ENCODE data around the gene PPP4R1. TPM values are rescaled to one million over a fixed set of nuclear protein-coding genes. Genes with fewer than 3 reads are reported as not detected.

Gene PPP4R1
- total RNA-seq, 1 experiment from 2014 or later, result 106 TPM

GRCh38 chr18:9557250-9557943 lies 57.0 kb downstream of the PPP4R1 start:
- Histone ChIP-seq H3K27me3 (ENCODE audit: insufficient read depth, low read length) (no peaks in the 10 kb centered on the region), H2BK120ac (ENCODE audit: low read depth, low read length, poor library complexity, severe bottlenecking) (no peak overlapping the region), H2AK5ac (ENCODE audit: insufficient read length, low read length) (no peak overlapping the region), H3K9ac (ENCODE audit: extremely low read depth, insufficient read length, low read length) (no peak overlapping the region), H3K27ac (ENCODE audit: insufficient read length, low read depth, low read length) (no peak overlapping the region), H2AFZ (ENCODE audit: low read length) (no peak overlapping the region), H3K14ac (ENCODE audit: insufficient read depth, low read length) (no peak overlapping the region), H3K23ac (ENCODE audit: insufficient read length, low read depth, low read length) (no peak overlapping the region), H3K4me2 (ENCODE audit: insufficient read depth, insufficient read length, low read length) (no peak overlapping the region), H3K9me3 (ENCODE audit: control insufficient read depth, low read depth, low read length) (peaks cover 6% of the 10 kb centered on the region), H4K5ac (ENCODE audit: insufficient read length, low read depth, low read length) (no peak overlapping the region), H3K79me2 (ENCODE audit: insufficient read depth, low read length) (no peaks in the 10 kb centered on the region), H3K23me2 (ENCODE audit: insufficient read length, low read depth, low read length, poor library complexity, severe bottlenecking) (no peaks in the 10 kb centered on the region), H2BK20ac (ENCODE audit: low read depth, low read length, poor library complexity, severe bottlenecking) (no peak overlapping the region), H3K79me1 (ENCODE audit: insufficient read depth, low read depth, low read length, poor library complexity, severe bottlenecking) (no peaks in the 10 kb centered on the region), H3K18ac (ENCODE audit: insufficient read length, low read depth, low read length) (no peak overlapping the region), H2BK12ac (ENCODE audit: insufficient read length, low read depth, low read length) (no peak overlapping the region), H4K20me1 (ENCODE audit: control insufficient read depth, insufficient read depth, insufficient read length) (no peaks in the 10 kb centered on the region), H3K56ac (ENCODE audit: insufficient read length, low read depth, low read length) (no peak overlapping the region), H4K8ac (replicated peaks; ENCODE audit: insufficient read length, low read depth, low read length) (no peak overlapping the region), H3K4me1 (ENCODE audit: insufficient read depth, low read length) (no peaks in the 10 kb centered on the region), H3K4ac (ENCODE audit: low read depth, low read length) (no peak overlapping the region), H4K91ac (ENCODE audit: insufficient read length, low read depth, low read length) (no peak overlapping the region), H2BK15ac (ENCODE audit: low read depth, low read length) (no peak overlapping the region), H3T11ph (ENCODE audit: low read length) (no peak overlapping the region), H2BK5ac (ENCODE audit: insufficient read length, low read length) (no peak overlapping the region)
- Mint-ChIP-seq H3K4me1 (no peaks in the 10 kb centered on the region), H3K9me3 (peaks cover 12 to 13% of the 10 kb centered on the region in 2 experiments), H3K4me3 (no peak overlapping the region), H3K27me3 (ENCODE audit: low read depth) (no peaks in the 10 kb centered on the region), H3K27ac (peak overlapping the region in 1 of 3 experiments; percentile 27; a peak in 1 of 7 replicates), H3K36me3 (ENCODE audit: insufficient read depth in 1 of 3, low read depth in 3 of 3) (peaks cover 48 to 87% (median 87%) of the 10 kb centered on the region in 3 experiments)
- no CpG with 5 or more reads among the region's 13 CpGs for WGBS (ENCODE audit: extremely low coverage, insufficient read length, low lambda C conversion rate)
- TF ChIP-seq CTCF (conservative IDR thresholded peaks at IDR 0.05), result no peak
- no peak for DNase-seq

All from H9 (cell line).